GM19468 (cell line): ENCODE results near the gene WWP2.
A peak's percentile ranks its signal among the peaks of the same experiment; 100 is the strongest.
"Not testable (repeated sequence)": the region's sequence is repeated elsewhere in the genome, so short reads cannot be mapped to it uniquely, and the experiment has no call there.

Experiments
- ATAC-seq: cut with Tn5 transposase; IDR thresholded peaks from one replicate; pipeline ENCODE4 v1.9.1; 2021; ENCODE audit warnings: mild to moderate bottlenecking, moderate library complexity, moderate number of reproducible peaks; ENCODE audit not compliant: unreplicated experiment; ENCODE audit errors: extremely low read depth

WWP2 gene

GRCh38 chr16:69761983-69762813, at the start of gene WWP2:
Gene WWP2, plus strand, starts transcription at chr16:69762332. Its CDS starts 24,679 bp downstream, at chr16:69787011.
- ATAC-seq = peak; percentile 31

GRCh38 chr16:69712914-69713581, 49.1 kb upstream of the WWP2 start:
- no peak for ATAC-seq

- no peak for ATAC-seq
Measured at GRCh38 chr16:69717066-69717465, 45.1 kb upstream of the WWP2 start.

- ATAC-seq = no peak
Measured at GRCh38 chr16:69718111-69718764, 43.9 kb upstream of the WWP2 start.

- ATAC-seq = no peak
Measured at GRCh38 chr16:69720822-69721430, 41.2 kb upstream of the WWP2 start.

- no peak for ATAC-seq
Measured at GRCh38 chr16:69721441-69721957, 40.6 kb upstream of the WWP2 start.

GRCh38 chr16:69724414-69724873, 37.7 kb upstream of the WWP2 start:
- no peak for ATAC-seq

- ATAC-seq = no peak
Measured at GRCh38 chr16:69724981-69725479, 37.1 kb upstream of the WWP2 start.

GRCh38 chr16:69725480-69726312, 36.4 kb upstream of the WWP2 start:
- no peak for ATAC-seq

- peak; percentile 91 for ATAC-seq
Measured at GRCh38 chr16:69726313-69727060, 35.6 kb upstream of the WWP2 start, which contains the start of gene NQO1. Gene NQO1, minus strand, starts transcription at chr16:69726560. Its CDS starts 121 bp downstream, at chr16:69726439.

- no peak for ATAC-seq
Measured at GRCh38 chr16:69727916-69728270, 34.2 kb upstream of the WWP2 start.

GRCh38 chr16:69729030-69729429, 33.1 kb upstream of the WWP2 start:
- ATAC-seq = not testable (repeated sequence)

GRCh38 chr16:69731280-69731679, 30.9 kb upstream of the WWP2 start:
- ATAC-seq = not testable (repeated sequence)

- no peak for ATAC-seq
Measured at GRCh38 chr16:69732101-69732500, 30.0 kb upstream of the WWP2 start.

GRCh38 chr16:69741519-69741918, 20.6 kb upstream of the WWP2 start:
- no peak for ATAC-seq

- ATAC-seq = no peak
Measured at GRCh38 chr16:69741951-69742904, 19.9 kb upstream of the WWP2 start.
